HUES64 (cell line): ENCODE results near the gene RBPMS2. TPM values are rescaled to one million over a fixed set of nuclear protein-coding genes. Genes with fewer than 3 reads are reported as not detected.
A peak's percentile ranks its signal among the peaks of the same experiment; 100 is the strongest.
"Not testable (repeated sequence)": the region's sequence is repeated elsewhere in the genome, so short reads cannot be mapped to it uniquely, and the experiment has no call there.

Experiments used
- H3K27ac ChIP-seq: 2 replicates; pipeline ENCODE4 v1.7.0; 2013; ENCODE audit warnings: low read depth, low read length, inconsistent platforms
- H3K27me3 ChIP-seq: 2 replicates; pipeline ENCODE4 v1.6.1; 2013; ENCODE audit warnings: mild to moderate bottlenecking, low read length; ENCODE audit not compliant: insufficient read depth
- H3K36me3 ChIP-seq: 2 replicates; pipeline ENCODE4 v1.6.1; 2013; ENCODE audit warnings: mild to moderate bottlenecking, low read length; ENCODE audit not compliant: insufficient read depth
- H3K4me1 ChIP-seq: 2 replicates; pipeline ENCODE4 v1.6.1; 2013; ENCODE audit warnings: mild to moderate bottlenecking, low read length, moderate library complexity; ENCODE audit not compliant: insufficient read depth
- H3K4me3 ChIP-seq: 2 replicates; pipeline ENCODE4 v1.5.1; 2013; ENCODE audit warnings: mild to moderate bottlenecking, low read length, moderate library complexity
- H3K9ac ChIP-seq: 2 replicates; pipeline ENCODE4 v1.6.1; 2013; ENCODE audit warnings: mild to moderate bottlenecking, low read depth, low read length
- H3K9me3 ChIP-seq: 2 replicates; pipeline ENCODE4 v1.6.1; 2013; ENCODE audit warnings: low read depth, low read length; ENCODE audit not compliant: insufficient read depth
- WGBS: fragments of 150-250, 120-280 bp; methylation state at CpG from one replicate; pipeline ENCODE4 v1.1.7; 2013; ENCODE audit warnings: missing lambda C conversion rate; 5-methylcytosine and 5-hydroxymethylcytosine counted together
- polyA plus RNA-seq, 2 experiments: library from polyadenylated mRNA; stranded (reverse); fragments of 50-300 nt; gene quantifications; one replicate each; pipeline ENCODE4 v1.2.3, GENCODE V29; 2013

Gene RBPMS2
- polyA plus RNA-seq (2013, experiment 1 of 2): 127 TPM
- 147 TPM for polyA plus RNA-seq (2013, experiment 2 of 2)

GRCh38 chr15:64775551-64776401 lies at the start of gene RBPMS2:
Gene RBPMS2 (minus strand): TSS chr15:64775589. CDS start chr15:64775319, 270 bp downstream.
- no peaks in the 10 kb centered on the region for H3K36me3 ChIP-seq
- H3K4me1 ChIP-seq: peaks cover 43% of the 10 kb centered on the region
- H3K27ac ChIP-seq: peak within 1 kb of the TSS; percentile 97
- peak within 1 kb of the TSS; percentile 88 for H3K9ac ChIP-seq
- H3K9me3 ChIP-seq: no peaks in the 10 kb centered on the region
- H3K27me3 ChIP-seq: peaks cover 15% of the 10 kb centered on the region; the same call in 1 of the 2 replicates
- WGBS: under 1% methylated on average over 87 of the region's 90 CpGs
- peak within 1 kb of the TSS; percentile 80 for H3K4me3 ChIP-seq

- H3K27me3 ChIP-seq: peaks cover 4% of the 10 kb centered on the region; the same call in 1 of the 2 replicates
- peak overlapping the region; percentile 82; the same call in 1 of the 2 replicates for H3K27ac ChIP-seq
- peak overlapping the region; percentile 85 for H3K9ac ChIP-seq
- H3K4me1 ChIP-seq: peaks cover 8% of the 10 kb centered on the region
- 3% methylated on average over 17 of the region's 17 CpGs for WGBS
- no peaks in the 10 kb centered on the region for H3K9me3 ChIP-seq
- peaks cover 30% of the 10 kb centered on the region for H3K36me3 ChIP-seq
- H3K4me3 ChIP-seq: peak overlapping the region; percentile 82
Measured at GRCh38 chr15:64824929-64825430, 49.6 kb upstream of the RBPMS2 start.

GRCh38 chr15:64816452-64816851 lies 41.1 kb upstream of the RBPMS2 start:
- H3K9ac ChIP-seq: no peak overlapping the region
- peaks cover 54% of the 10 kb centered on the region for H3K36me3 ChIP-seq
- H3K4me1 ChIP-seq: peaks cover 19% of the 10 kb centered on the region
- H3K9me3 ChIP-seq: no peaks in the 10 kb centered on the region
- no peak overlapping the region for H3K27ac ChIP-seq
- WGBS: 93% methylated on average over 13 of the region's 13 CpGs
- no peaks in the 10 kb centered on the region for H3K27me3 ChIP-seq
- no peak overlapping the region for H3K4me3 ChIP-seq

- H3K9me3 ChIP-seq, H3K4me3 ChIP-seq, H3K9ac ChIP-seq, H3K27me3 ChIP-seq: not testable (repeated sequence)
- 84% methylated on average over 4 of the region's 4 CpGs for WGBS
- Histone ChIP-seq H3K4me1 (peaks cover 33% of the 10 kb centered on the region), H3K36me3 (peaks cover 42% of the 10 kb centered on the region), H3K27ac (peak overlapping the region; percentile 21; the same call in 1 of the 2 replicates)
Measured at GRCh38 chr15:64814965-64815364, 39.6 kb upstream of the RBPMS2 start.

- not testable (repeated sequence) for H3K27ac ChIP-seq, H3K27me3 ChIP-seq, H3K9ac ChIP-seq, H3K9me3 ChIP-seq, H3K4me3 ChIP-seq
- H3K36me3 ChIP-seq: peaks cover 36% of the 10 kb centered on the region
- H3K4me1 ChIP-seq: peaks cover 37% of the 10 kb centered on the region
- 94% methylated on average over 8 of the region's 8 CpGs for WGBS
Measured at GRCh38 chr15:64814283-64814682, 38.9 kb upstream of the RBPMS2 start.

GRCh38 chr15:64813075-64813474 lies 37.7 kb upstream of the RBPMS2 start:
- no peak overlapping the region for H3K9ac ChIP-seq

GRCh38 chr15:64810497-64811326 lies 35.3 kb upstream of the RBPMS2 start:
- no peaks in the 10 kb centered on the region for H3K27me3 ChIP-seq
- no peaks in the 10 kb centered on the region for H3K9me3 ChIP-seq
- H3K9ac ChIP-seq: peak overlapping the region; percentile 73
- H3K4me3 ChIP-seq: peak overlapping the region; percentile 38
- WGBS: 6% methylated on average over 6 of the region's 6 CpGs
- peak overlapping the region; percentile 99 for H3K27ac ChIP-seq
- H3K36me3 ChIP-seq: peaks cover 4% of the 10 kb centered on the region; the same call in 1 of the 2 replicates
- H3K4me1 ChIP-seq: peaks cover 57% of the 10 kb centered on the region

More at GRCh38 chr15:64813075-64813474, 37.7 kb upstream of the RBPMS2 start:
- H3K27me3 ChIP-seq: no peaks in the 10 kb centered on the region
- H3K4me1 ChIP-seq: peaks cover 43% of the 10 kb centered on the region
- H3K36me3 ChIP-seq: peaks cover 25% of the 10 kb centered on the region
- H3K27ac ChIP-seq: peak overlapping the region; percentile 11; the same call in 1 of the 2 replicates
- H3K9me3 ChIP-seq: no peaks in the 10 kb centered on the region
- no peak overlapping the region for H3K4me3 ChIP-seq
- WGBS: 90% methylated on average over 6 of the region's 6 CpGs

- 15% methylated on average over 14 of the region's 14 CpGs for WGBS
- Histone ChIP-seq H3K9ac (peak overlapping the region; percentile 79), H3K27me3 (no peaks in the 10 kb centered on the region), H3K27ac (peak overlapping the region; percentile 99), H3K36me3 (no peaks in the 10 kb centered on the region), H3K4me1 (peaks cover 57% of the 10 kb centered on the region), H3K4me3 (peak overlapping the region; percentile 38), H3K9me3 (no peaks in the 10 kb centered on the region)
Measured at GRCh38 chr15:64809649-64810496, 34.5 kb upstream of the RBPMS2 start.

- H3K4me1 ChIP-seq: peaks cover 57% of the 10 kb centered on the region
- WGBS: 12% methylated on average over 10 of the region's 10 CpGs
- no peaks in the 10 kb centered on the region for H3K9me3 ChIP-seq
- no peaks in the 10 kb centered on the region for H3K36me3 ChIP-seq
- no peaks in the 10 kb centered on the region for H3K27me3 ChIP-seq
- peak overlapping the region; percentile 99 for H3K27ac ChIP-seq
- peak overlapping the region; percentile 42 for H3K4me3 ChIP-seq
- peak overlapping the region; percentile 88 for H3K9ac ChIP-seq
Measured at GRCh38 chr15:64808785-64809453, 33.5 kb upstream of the RBPMS2 start.

GRCh38 chr15:64807751-64808222 lies 32.4 kb upstream of the RBPMS2 start:
- no peaks in the 10 kb centered on the region for H3K9me3 ChIP-seq
- H3K9ac ChIP-seq: peak overlapping the region; percentile 88
- WGBS: 2% methylated on average over 3 of the region's 6 CpGs
- no peaks in the 10 kb centered on the region for H3K27me3 ChIP-seq
- H3K4me3 ChIP-seq: peak overlapping the region; percentile 42
- peaks cover 50% of the 10 kb centered on the region for H3K4me1 ChIP-seq
- H3K27ac ChIP-seq: peak overlapping the region; percentile 99
- H3K36me3 ChIP-seq: no peaks in the 10 kb centered on the region
